SU-DHL-6 (cell line): ENCODE results near the gene SERPINA10.

Source experiments
- EZH2phosphoT487 ChIP-seq: fragments of 200-600 bp; sonication (generic), shearing (Covaris generic); conservative IDR thresholded peaks from 2 replicates; pipeline ENCODE4 v1.6.1; 2018; ENCODE audit warnings: mild to moderate bottlenecking, antibody characterized with exemption, low read length, moderate library complexity, mixed read lengths
- TF ChIP-seq, protein P1 (sequence below): fragments of 200-600 bp; sonication (generic); IDR thresholded peaks from one replicate; pipeline ENCODE4 v1.5.1; 2017; ENCODE audit warnings: antibody characterized with exemption, mild to moderate bottlenecking, low read length, moderate library complexity; ENCODE audit not compliant: insufficient read depth, poor library complexity, severe bottlenecking

DNA sequence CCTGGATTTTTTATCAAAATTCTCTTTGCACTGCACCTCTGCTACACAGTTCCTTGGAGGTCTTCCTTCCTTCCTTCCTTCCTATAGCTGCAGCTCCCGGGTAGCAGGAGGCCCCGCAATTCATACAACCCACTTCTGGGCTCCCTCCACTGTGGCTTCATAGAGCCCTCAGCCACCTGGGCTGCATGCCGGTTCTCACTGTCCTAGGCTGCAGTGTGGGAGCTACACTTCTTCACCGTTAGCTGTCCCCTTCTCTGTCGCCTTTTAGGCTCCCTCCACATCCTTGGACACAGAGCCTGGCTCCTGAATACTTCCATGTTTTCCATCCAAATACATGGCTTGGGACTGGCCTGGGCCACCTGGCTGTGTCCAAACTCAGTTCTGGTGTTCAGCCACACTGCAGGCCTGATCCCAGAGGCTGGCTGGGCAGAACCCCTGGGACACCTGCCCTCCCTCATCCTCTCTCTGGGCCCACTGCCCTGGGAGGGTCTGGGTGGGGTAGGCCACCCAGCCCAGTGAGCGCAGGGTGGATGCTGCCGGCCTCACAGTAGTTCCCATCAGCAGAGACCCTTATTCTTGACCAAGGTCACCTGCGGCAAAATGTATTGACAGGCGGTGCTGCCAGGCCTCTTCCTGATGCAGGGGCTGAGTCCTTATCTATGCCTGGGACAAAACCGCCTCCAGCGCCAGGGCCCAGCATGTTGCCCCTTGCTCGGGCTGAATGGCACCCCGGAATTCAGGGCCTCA is 1.7 kb downstream of the SERPINA10 start:
- TF ChIP-seq, protein P1, sequence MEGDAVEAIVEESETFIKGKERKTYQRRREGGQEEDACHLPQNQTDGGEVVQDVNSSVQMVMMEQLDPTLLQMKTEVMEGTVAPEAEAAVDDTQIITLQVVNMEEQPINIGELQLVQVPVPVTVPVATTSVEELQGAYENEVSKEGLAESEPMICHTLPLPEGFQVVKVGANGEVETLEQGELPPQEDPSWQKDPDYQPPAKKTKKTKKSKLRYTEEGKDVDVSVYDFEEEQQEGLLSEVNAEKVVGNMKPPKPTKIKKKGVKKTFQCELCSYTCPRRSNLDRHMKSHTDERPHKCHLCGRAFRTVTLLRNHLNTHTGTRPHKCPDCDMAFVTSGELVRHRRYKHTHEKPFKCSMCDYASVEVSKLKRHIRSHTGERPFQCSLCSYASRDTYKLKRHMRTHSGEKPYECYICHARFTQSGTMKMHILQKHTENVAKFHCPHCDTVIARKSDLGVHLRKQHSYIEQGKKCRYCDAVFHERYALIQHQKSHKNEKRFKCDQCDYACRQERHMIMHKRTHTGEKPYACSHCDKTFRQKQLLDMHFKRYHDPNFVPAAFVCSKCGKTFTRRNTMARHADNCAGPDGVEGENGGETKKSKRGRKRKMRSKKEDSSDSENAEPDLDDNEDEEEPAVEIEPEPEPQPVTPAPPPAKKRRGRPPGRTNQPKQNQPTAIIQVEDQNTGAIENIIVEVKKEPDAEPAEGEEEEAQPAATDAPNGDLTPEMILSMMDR, result no peak
- TF ChIP-seq EZH2phosphoT487, result no peak
